ENCODE data around the gene PLXNA2.

Gene PLXNA2, protein sequence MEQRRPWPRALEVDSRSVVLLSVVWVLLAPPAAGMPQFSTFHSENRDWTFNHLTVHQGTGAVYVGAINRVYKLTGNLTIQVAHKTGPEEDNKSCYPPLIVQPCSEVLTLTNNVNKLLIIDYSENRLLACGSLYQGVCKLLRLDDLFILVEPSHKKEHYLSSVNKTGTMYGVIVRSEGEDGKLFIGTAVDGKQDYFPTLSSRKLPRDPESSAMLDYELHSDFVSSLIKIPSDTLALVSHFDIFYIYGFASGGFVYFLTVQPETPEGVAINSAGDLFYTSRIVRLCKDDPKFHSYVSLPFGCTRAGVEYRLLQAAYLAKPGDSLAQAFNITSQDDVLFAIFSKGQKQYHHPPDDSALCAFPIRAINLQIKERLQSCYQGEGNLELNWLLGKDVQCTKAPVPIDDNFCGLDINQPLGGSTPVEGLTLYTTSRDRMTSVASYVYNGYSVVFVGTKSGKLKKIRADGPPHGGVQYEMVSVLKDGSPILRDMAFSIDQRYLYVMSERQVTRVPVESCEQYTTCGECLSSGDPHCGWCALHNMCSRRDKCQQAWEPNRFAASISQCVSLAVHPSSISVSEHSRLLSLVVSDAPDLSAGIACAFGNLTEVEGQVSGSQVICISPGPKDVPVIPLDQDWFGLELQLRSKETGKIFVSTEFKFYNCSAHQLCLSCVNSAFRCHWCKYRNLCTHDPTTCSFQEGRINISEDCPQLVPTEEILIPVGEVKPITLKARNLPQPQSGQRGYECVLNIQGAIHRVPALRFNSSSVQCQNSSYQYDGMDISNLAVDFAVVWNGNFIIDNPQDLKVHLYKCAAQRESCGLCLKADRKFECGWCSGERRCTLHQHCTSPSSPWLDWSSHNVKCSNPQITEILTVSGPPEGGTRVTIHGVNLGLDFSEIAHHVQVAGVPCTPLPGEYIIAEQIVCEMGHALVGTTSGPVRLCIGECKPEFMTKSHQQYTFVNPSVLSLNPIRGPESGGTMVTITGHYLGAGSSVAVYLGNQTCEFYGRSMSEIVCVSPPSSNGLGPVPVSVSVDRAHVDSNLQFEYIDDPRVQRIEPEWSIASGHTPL (N-terminal part only)

DNA sequence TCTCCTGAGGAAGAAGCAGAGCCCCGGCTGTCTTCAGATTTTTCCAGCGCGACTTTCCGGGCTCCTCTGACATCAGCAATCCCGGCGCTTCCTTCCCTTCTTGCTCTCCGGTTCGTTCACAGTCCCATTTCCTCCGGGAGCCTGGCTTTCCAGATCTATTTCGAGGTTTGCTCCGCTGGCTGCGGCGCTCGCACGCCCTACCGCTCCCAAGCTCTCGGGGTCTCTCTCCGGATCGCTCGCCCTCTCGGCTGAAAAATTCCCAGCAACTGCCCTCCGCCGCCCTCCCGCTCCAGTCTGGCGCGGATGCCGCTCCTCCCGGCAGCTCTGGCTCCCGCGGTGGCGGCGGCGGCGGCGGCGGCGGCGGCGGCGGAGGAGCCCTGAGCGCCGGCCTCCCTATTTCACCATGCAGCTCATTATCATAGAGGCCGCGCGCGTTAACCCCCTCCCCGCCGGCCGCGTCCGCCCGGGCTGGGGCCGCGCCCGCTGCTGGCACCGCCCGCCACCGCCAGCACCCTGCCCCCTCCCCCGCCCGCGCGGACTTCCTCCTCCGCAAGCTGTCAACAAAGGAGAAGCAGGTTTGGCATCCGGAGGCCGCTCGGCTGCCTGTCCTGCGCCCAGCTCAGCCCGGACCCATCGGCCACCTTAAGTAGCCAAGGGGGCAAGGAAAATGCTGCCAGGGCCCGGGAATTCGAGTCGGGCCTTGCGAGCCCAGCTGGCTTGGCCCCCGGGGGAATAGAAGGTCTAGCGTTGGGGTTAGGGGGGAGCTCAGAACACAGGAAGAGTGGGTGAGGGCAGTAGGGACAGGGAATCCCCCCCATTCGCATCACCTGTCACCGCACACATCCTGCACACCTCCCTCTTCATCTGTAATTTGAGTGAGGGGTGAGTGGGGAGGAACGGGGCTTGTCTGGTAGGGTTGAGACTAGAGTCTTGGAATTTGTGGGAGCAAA lies at the start of gene PLXNA2:
Gene PLXNA2 (minus strand): TSS at position 418 of the 950 bp plus-strand sequence. CDS start 26,462 bp downstream, outside the sequence.
- no peak for DNase-seq (ENCODE audit: low spot score)

DNA sequence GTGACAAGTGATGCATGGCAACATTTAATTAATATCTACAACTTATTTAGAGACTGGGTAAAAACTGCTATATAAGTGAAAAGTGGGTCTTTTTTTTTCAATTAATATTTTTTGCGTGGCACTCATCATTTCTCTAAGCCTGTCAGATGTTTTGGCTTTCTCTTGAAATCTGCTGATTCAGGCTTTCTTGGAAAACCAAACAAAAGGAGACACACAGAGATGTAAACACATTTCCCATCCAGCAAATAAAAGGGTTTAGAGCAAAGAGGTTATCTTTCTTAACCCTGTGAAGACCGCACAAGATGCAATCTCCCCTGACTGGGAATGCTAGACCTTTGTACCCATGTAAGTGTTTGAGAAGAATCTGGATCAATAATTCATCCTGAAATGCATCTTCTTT lies 48.7 kb upstream of the PLXNA2 start:
- no peak for DNase-seq (ENCODE audit: low spot score)

DNA sequence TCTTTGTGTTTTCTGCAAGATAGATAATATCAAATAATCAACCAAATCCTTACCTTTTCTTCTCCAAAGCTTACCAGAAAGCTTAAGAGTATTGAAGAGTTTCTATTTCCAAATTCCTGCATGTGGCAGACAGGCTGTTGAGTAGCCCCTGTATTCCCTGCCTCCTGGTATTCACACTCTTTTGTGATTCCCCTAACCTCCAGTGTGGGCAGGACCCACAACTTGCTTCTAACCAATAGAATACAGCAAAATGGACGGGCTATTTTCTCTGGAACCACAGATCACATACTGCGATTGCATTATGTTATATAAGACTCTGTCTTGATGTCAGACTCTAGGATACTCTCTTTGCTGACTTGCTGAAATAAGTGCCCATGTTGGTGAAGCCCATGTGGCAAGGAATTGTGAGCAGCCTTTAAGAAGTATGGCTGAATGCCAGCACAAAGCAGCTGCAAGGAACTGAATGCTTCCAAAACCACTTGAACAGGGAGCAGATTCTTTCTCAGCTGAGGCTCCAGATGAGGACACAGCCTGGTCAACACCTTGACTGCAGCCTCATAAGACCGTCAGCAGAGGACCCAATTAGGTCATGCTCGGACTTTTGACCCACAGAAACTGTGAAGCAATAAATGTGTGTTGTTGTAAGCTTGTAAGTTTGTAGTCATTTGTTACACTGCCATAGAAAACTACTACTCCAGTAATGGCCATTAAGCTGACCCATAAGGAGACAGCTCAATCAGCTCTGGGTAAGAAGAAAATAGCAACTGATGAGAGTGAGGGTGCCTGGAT lies 47.9 kb upstream of the PLXNA2 start:
- no peak for DNase-seq (ENCODE audit: low spot score)

DNA sequence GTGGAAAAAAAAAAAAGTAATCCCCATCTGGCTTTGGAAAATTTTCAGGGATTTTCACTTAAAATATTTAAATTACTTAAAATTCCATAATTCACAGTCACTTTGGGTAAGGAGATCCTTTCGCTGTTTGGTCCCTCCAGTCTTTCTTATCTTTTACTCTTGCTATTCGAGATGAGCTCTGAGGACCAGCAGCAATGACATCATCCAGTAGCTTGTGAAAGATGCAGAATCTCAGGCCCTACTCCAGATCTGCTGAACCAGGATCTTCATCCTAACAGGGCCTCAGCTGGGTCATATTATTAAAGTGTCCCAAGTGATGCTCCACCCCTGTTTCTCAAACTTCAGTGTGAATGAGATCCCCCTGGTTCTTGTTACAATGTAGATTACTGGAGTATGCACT lies 46.9 kb upstream of the PLXNA2 start:
- no peak for DNase-seq (ENCODE audit: low spot score)

DNA sequence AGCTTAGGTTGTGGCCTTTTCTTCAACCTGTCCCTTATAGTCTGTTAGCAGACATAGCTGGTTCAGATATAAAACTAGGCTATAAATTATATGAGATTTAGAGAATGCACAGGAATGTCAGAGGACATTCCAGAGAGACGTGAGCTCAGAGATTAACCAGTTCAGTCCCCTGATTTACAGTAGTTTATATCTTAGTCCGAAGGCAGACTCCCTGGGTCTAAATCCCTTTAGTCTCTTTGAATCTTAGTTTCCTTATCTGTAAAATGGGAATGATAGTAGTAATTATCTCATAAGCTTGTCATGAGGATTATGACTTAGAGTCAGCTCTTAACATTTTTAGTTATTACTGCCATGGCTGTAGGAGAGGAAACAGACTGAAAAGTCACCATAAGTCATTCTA lies 45.5 kb upstream of the PLXNA2 start:
- DNase-seq (ENCODE audit: low spot score): no peak

DNA sequence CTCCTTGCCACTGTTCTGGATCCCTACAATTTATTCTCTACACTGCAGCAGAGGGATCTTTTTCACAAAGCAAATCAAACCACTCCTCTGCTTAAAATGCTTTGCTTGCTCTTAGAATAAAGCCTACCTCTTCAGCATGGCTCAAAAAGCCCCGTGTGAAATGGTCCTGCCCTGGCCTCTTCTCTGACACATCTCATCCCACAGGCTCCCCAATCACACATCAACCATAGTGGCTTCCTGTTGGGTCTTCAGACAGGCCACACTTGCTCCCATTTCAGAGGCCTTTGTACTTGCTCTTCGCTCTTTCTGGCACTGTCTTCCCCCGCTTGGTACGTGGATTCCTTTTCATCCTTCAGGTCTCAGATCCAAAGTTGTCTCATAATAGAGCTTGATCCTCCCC lies 44.3 kb upstream of the PLXNA2 start:
- DNase-seq (ENCODE audit: low spot score): no peak

DNA sequence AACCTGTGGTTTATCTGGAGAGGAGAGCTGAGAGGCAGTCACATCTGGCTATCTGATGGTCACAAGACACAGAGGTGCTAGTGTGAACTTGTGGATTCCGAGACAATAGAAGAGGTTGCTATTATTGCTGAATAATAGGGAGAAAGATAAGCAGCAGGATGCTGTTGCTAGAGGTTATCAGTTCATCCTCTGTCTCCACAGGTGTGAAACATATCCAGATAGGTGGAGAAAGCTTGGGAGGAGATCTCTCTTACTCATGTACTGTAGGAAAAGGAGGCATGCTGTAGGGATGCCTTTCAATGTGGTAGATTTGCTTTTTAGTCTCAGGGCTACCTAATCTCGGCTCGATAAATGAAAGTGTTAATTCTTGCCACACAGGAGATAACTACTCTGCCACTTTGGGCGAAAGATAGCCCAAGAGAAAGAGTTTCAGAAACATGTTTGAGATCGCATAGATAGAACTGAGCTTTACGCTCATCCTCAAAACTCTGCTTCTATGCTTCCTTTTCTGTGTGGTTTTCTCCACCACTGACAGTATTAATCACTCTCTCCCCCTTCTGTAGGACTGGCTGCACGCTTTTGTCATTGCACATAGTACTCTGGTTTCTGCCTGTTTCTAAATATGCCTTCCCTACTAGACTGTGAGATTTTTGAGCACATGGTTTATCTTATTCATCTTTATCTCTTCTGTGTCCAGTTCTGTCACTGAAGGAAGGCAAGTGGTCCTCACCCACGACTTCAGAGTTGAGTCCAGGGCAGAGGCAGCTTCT lies 36.7 kb upstream of the PLXNA2 start:
- no peak for DNase-seq (ENCODE audit: low spot score)

DNA sequence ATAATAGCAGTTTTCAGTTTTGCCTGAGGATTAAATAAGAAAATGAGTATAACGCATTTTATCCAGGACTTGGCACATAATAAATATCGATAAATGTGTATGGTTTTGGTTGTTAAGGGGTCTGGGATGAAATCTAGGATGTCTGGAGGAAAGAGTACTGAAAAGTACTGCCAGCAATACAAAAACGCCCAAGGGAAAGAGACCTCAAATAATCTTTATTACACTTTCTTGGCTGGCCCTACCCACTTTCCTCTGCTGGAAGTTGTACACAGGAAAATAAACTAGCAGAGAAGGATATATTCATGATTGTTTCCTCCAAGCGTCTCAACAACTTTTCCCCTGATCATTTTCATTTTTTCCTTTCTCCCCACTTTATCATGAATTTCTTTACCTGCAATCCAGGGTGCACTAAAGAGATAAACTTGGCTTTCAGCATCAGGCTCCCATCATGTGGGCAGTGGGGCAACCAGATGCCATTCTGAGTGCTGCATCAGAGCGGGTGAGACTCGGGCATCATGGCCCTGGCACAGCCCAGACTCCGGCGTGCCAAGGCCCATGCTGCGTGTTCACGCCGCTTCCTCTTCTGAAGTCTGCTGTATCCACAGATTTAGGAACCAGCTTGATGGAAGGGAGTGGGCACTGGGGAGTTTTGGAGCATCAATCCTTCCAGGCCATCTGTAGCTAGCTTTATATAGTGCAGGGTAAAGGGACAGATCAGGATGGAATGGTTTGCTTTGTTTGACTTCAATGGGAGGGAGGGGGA lies 35.8 kb upstream of the PLXNA2 start:
- no peak for DNase-seq (ENCODE audit: low spot score)

DNA sequence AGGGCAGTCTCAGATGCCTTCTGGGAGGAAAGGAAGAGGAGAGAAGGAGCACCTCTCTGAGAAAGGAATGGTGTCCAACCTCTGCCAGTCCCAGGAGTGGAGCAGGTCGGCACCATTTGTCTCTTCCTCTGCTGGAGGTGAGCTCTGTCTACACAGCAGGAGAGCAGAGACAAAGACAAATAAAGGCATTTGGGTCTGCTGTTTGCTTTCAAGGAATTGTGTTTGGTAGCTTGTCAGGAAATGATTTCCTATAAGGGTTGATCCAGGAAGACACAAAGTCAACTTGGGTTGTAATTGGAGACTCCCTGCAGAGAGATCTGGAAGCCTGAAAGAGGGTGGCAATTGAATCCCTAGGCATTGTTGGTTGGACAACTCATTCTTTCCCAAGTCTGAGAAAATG lies 34.5 kb upstream of the PLXNA2 start:
- DNase-seq (ENCODE audit: low spot score): no peak

DNA sequence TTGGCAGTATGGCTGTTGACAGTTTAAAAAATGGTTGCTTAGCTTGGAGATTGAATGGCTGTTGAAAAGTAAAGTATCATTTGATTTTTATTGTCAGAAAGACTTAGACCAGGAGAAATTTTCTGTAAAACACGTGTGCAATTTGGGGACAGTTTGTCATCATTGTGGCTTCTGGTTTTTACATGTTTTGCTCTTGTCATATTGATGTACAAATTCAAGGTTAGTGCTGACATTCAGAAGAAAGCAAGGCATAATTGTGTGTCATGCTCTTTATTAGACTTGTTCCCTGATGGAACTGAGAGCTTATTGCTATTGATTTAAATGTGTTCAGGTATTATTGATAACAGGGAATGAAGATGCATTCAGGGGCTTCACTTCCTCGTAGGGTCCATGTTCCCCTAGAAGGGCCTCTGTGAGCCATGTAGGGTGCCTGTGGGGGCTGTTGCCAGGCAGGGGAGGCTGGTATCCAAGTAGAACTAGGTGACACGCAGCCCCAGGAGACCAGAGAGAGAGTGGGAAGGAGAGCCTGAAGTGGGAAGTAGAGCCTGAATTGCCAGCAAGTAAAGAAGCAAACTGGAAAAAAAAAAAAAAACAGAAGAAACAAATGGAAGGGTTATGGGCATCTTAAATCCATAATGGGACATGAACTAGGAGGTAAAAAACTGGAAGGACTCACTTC lies 32.7 kb upstream of the PLXNA2 start:
- DNase-seq (ENCODE audit: low spot score): no peak

DNA sequence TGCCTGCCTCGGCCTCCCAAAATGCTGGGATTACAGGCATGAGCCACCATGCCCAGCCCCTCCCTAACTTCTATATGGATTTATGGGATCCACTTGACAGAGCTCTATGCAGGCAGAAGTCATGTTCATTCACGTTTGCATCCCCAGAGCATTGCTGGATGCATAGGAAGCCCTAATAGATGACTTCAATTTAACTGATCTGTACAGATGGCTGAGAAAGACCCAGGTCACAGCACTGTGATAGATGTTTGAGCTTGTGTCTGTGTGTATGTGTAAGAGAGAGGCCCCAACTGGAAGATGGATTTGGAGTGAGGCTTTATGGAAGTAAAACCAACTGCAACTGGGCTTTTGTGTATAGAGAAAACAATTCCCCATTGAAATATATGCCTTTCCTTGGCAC lies 30.9 kb upstream of the PLXNA2 start:
- DNase-seq (ENCODE audit: low spot score): no peak

DNA sequence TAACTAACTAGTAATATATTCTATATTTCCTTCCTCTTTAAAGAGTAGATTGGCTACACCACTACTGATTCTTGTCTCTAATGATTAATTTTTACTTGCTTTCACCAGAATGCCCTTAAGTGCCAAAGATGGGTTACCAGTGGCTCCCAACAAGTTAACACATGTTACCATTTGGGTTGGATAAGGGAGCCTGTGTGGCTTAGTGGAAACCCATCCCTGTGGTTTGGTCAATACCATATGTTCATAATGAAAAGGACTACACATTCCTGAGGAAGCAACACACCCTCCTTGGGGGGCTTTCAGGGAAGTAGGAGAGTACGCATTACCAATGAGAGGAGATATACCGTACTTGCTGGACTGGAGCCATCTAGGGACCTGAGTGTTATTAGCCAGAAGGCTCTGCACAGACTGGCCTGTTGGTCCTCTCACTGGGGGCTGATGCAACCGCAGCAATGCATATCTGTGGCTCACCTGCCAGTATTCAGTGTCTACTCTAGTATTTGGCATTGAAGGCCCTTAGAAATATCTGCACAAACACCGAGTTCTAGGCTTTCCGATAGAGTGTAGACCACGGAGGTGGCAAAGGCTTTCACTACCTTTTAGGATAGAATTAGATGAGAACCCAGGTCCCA lies 29.3 kb upstream of the PLXNA2 start:
- no peak for DNase-seq (ENCODE audit: low spot score)

DNA sequence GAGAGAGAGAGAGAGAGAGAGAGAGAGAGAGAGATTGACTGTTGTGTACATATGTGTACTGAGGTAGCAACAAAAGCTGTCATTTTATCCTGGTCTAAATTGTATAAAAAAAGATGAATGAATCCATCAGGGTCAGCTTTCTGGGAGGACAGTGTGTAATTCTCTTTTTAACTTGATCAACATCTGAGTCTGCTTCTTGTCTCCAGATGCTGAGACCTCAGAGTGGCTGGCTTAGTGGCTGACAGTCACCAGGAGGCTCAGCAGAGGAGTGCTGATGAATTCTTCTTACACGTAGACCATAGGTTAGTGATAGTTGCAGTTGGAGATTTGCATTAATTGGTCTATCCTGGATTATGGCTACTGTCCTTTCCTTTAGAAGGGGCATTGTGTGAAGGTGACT lies 28.5 kb upstream of the PLXNA2 start:
- DNase-seq (ENCODE audit: low spot score): no peak

DNA sequence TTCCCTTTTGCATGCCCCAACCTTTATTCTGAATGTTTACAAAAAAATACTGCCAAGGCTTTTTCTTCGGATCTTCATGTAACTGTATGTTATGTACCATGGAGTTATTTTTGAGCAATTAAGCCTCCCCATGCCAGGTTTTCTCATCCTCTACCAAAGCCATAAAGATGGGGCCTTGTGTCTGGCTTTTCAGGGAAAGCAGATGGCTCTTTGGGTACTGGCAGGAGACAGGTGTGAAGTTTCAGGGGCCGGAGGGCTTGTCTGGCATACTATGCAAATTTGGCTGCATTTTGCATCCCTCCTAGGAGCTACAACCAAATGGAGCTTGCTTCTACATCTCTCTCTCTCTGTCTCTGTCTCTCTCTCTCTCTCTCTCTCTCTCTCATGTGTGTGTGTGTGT lies 28.1 kb upstream of the PLXNA2 start:
- DNase-seq (ENCODE audit: low spot score): no peak

DNA sequence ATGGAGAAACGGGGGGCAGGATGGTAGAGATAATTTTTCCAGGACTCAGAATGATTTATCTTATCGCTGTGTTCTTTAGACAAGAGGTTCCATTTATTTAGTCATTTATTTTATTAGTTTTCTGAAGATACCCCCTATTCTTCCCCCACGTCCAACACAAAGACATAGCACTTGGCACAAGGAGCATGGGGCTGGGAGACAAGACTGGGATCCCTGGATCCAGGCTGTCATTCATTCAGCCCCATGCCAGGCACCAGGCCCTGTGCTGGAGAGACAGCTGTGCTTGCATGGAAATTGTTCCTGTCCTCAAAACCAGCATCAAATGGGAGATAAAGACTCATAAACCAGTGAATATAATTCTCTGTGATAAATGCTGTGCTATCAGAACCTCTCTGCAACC lies 27.1 kb upstream of the PLXNA2 start:
- no peak for DNase-seq (ENCODE audit: low spot score)

DNA sequence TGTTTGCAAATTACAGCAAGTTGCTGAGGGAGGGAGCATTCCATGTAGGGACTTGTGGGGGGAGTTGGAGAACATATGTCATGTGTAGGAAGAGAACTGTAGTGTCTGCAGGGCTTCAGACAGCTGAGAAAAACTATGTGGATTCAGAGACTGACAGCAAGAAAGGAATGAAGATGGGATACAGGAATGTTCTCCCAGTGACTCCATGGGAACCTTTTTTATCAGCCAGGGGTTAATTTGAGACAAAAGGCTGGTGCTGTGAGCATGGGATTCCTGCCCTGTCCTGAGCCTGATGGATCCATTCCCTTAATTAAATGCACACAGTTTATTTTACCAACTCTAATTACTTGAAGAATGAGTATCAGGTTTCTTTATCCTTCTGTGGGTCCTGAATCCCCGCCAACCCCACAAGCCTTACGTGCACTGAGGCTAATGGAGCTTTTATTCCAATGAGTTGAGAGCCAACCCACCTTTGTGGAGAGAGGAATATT lies 26.5 kb upstream of the PLXNA2 start:
- DNase-seq (ENCODE audit: low spot score): no peak

DNA sequence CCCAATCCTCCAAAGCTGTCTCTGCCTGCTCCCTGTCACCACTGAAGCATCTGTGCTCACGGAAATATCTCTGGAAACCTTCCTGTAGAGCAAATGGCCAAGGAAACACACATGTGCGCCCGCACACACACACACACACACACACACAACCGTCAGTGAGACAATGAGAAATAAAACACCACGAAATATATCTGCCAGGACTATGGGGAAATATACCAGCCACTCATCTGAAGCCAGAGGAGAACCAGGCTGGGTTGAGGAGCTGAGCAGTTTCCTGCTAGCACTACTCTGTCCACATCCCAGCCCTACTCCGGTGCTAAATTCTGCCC lies 25.1 kb upstream of the PLXNA2 start:
- no peak for DNase-seq (ENCODE audit: low spot score)

All from COLO829 (cell line).